RWPE1 (cell line): ENCODE measurements around the gene MIB2.

Experiments used
- CTCF ChIA-PET: fragments of 350-600 bp; sonication (Branson Sonifier 250); formaldehyde crosslinking; extraction: SDS; loops from one replicate; lab custom pipeline; 2021; lab: Yijun Ruan, JAX
- POLR2A ChIA-PET: fragments of 400-600 bp; formaldehyde crosslinking; extraction: SDS; loops from one replicate; lab custom pipeline; 2020; ENCODE audit warnings: antibody characterized with exemption; ENCODE audit not compliant: low non-redundant PET; lab: Yijun Ruan, JAX
- DNase-seq: peaks from one replicate; pipeline ENCODE4 v3.0.0; 2012; ENCODE audit warnings: low spot score
- H3K27ac ChIP-seq: fragments of 450-650 bp; 2 replicates; pipeline ENCODE4 v1.5.1; 2017
- TF ChIP-seq, protein P1 (sequence below): fragments of 450-650 bp; conservative IDR thresholded peaks from 2 replicates; pipeline ENCODE4 v1.5.1; 2017; ENCODE audit warnings: low read depth, mild to moderate bottlenecking

Gene MIB2

DNA sequence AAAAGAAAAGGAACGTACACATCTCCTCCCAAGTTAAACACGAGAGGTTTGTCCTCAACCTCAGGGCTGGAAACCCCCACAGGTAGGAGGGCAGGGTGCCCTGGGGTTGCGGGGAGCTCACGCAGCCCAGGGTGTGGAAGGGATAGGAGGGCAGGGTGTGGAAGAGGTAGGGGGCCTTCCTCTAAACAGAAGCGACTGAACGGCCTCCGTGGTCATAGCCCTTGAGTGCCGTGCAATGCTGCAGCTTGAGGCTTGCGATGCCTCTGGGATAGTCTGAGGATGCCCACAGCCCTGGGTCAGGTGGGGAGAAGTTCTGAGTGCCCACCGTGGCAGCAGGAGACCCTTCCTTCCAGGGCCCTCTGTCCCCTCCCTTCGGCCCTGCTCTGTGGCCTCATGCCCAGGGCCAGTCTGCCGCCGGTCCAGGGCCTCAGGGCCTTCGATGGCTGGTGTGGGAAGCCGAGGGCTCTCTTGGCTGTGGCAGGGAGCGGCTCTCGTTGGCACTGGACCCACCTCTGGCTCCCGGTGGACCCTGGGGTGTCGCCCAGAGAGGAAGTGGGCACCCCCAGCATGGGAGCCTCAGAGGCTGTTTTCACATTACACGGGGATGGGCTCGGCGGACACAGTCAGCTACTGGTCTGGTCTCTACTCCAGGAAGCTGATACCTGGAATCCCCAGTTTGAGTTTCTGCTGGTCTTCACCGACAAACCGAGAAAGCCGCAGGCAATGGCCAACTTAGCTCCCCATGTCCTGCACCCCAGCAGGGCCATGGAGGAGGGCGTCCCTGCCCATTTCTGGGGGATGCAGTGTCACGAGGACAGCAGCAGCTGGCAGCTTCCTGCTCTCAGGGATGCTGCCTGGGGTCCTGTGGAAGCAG is 49.9 kb downstream of the MIB2 start:
- TF ChIP-seq, protein P1, sequence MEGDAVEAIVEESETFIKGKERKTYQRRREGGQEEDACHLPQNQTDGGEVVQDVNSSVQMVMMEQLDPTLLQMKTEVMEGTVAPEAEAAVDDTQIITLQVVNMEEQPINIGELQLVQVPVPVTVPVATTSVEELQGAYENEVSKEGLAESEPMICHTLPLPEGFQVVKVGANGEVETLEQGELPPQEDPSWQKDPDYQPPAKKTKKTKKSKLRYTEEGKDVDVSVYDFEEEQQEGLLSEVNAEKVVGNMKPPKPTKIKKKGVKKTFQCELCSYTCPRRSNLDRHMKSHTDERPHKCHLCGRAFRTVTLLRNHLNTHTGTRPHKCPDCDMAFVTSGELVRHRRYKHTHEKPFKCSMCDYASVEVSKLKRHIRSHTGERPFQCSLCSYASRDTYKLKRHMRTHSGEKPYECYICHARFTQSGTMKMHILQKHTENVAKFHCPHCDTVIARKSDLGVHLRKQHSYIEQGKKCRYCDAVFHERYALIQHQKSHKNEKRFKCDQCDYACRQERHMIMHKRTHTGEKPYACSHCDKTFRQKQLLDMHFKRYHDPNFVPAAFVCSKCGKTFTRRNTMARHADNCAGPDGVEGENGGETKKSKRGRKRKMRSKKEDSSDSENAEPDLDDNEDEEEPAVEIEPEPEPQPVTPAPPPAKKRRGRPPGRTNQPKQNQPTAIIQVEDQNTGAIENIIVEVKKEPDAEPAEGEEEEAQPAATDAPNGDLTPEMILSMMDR: no peak
- CTCF ChIA-PET: interaction anchor here (0.6 to 1.8 kb wide), 6 partner anchors 14 to 500 kb away, joined by 3 to 9 read pairs (median 4); no protein-coding TSS in a partner anchor
- no peak overlapping the region for H3K27ac ChIP-seq
- POLR2A ChIA-PET: no interaction called here
- no peak for DNase-seq

DNA sequence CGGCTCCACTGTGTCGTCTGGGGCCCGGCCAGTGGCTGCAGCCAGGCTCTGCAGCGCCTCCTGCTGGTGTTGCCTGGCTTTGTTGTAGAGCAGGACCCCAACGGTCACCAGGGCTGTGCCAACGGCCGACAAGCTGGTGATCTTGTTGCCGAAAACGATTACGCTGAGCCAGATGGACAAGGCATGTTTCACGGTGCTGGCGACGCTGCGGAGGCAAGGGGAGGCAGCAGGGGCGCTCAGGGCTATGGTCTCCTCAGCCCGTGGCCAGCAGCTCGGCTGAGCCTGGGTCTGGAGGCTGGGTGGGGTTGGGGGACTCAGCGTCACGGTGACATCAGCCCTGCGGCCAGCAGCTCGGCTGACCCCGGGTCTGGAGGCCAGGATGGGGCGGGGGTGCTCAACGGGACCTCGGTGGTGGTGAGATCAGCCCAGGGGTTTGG is 50.5 kb downstream of the MIB2 start:
- ChIA-PET POLR2A (no interaction called here), CTCF (interaction anchor here (0.6 to 1.8 kb wide), 4 partner anchors 13 to 500 kb away, joined by 4 to 9 read pairs (median 6); no protein-coding TSS in a partner anchor)
- no peak overlapping the region for H3K27ac ChIP-seq
- TF ChIP-seq, protein P1: peak; percentile 48
- no peak for DNase-seq

- POLR2A ChIA-PET: no interaction called here
- TF ChIP-seq, protein P1: no peak
- no peak for DNase-seq
- CTCF ChIA-PET: no interaction called here
- no peak overlapping the region for H3K27ac ChIP-seq
These were observed 51.2 kb downstream of the MIB2 start for GRCh38 chr1:1666526-1666925.

- no peak for DNase-seq
- H3K27ac ChIP-seq: peak overlapping the region; percentile 25
- ChIA-PET CTCF (interaction anchor here (0.7 kb wide), 2 partner anchors 105 to 115 kb away, joined by 3 to 4 read pairs; no protein-coding TSS in a partner anchor), POLR2A (no interaction called here)
- TF ChIP-seq, protein P1: no peak
These were observed 54.5 kb downstream of the MIB2 start for GRCh38 chr1:1669468-1670440.

- DNase-seq: no peak
- POLR2A ChIA-PET: no interaction called here
- CTCF ChIA-PET: no interaction called here
- TF ChIP-seq, protein P1: no peak
- peak overlapping the region; percentile 27; the same call in 1 of the 2 replicates for H3K27ac ChIP-seq
These were observed 55.6 kb downstream of the MIB2 start for GRCh38 chr1:1670866-1671265.
